ENCODE data around the gene TNFRSF18.

GRCh38 chr1:1157033-1157365 is 49.4 kb downstream of the TNFRSF18 start:
- TF ChIP-seq, protein P1, sequence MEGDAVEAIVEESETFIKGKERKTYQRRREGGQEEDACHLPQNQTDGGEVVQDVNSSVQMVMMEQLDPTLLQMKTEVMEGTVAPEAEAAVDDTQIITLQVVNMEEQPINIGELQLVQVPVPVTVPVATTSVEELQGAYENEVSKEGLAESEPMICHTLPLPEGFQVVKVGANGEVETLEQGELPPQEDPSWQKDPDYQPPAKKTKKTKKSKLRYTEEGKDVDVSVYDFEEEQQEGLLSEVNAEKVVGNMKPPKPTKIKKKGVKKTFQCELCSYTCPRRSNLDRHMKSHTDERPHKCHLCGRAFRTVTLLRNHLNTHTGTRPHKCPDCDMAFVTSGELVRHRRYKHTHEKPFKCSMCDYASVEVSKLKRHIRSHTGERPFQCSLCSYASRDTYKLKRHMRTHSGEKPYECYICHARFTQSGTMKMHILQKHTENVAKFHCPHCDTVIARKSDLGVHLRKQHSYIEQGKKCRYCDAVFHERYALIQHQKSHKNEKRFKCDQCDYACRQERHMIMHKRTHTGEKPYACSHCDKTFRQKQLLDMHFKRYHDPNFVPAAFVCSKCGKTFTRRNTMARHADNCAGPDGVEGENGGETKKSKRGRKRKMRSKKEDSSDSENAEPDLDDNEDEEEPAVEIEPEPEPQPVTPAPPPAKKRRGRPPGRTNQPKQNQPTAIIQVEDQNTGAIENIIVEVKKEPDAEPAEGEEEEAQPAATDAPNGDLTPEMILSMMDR (conservative IDR thresholded peaks at IDR 0.05), result no peak
- TF ChIP-seq EZH2 (IDR thresholded peaks at IDR 0.05; ENCODE audit: low read depth), result no peak

Measured in PC-9 (cell line).